ENCODE data around the gene SLC26A6. TPM values are rescaled to one million over a fixed set of nuclear protein-coding genes. Genes with fewer than 3 reads are reported as not detected.

The SLC26A6 gene
- total RNA-seq, 1 experiment from 2014 or later, result 44.9 TPM

GRCh38 chr3:48598323-48599076 is 36.8 kb downstream of the SLC26A6 start:
- H3K27ac ChIP-seq (ENCODE audit: low read length), result peak overlapping the region; percentile 89
- H3K9ac ChIP-seq (ENCODE audit: low read length), result peak overlapping the region; percentile 42
- CTCF ChIA-PET, result interaction anchor here (0.6 to 1.3 kb wide), 4 partner anchors 12 to 549 kb away, joined by 3 to 26 read pairs (median 6); no protein-coding TSS in a partner anchor
- no peak for TF ChIP-seq CTCF (conservative IDR thresholded peaks at IDR 0.05; ENCODE audit: low read depth, low read length)
- TF ChIP-seq EZH2 (IDR thresholded peaks at IDR 0.05; ENCODE audit: low read length, unreplicated experiment), result no peak
- TF ChIP-seq EZH2phosphoT487 (IDR thresholded peaks at IDR 0.05; ENCODE audit: borderline replicate concordance, low read length), result no peak
- no peaks in the 10 kb centered on the region for H4K20me1 ChIP-seq (ENCODE audit: low read length)
- no peaks in the 10 kb centered on the region for H3K9me2 ChIP-seq (replicated peaks; ENCODE audit: low read length)
- ATAC-seq, result peak; percentile 55
- peaks cover 67% of the 10 kb centered on the region for H3K4me1 ChIP-seq (ENCODE audit: insufficient read depth, low read length)
- no peaks in the 10 kb centered on the region for H3K27me3 ChIP-seq (ENCODE audit: low read length)
- H3K9me3 ChIP-seq (ENCODE audit: low read length), result no peaks in the 10 kb centered on the region
- H3F3A ChIP-seq (ENCODE audit: low read length, unreplicated experiment), result no peaks in the 10 kb centered on the region
- peaks cover 46% of the 10 kb centered on the region for H3K36me3 ChIP-seq (ENCODE audit: low read depth, low read length)
- intact Hi-C loops (cut with micrococcal nuclease), result loop anchor here (5.0 kb wide), 1 partner anchor 41 kb away; the partner anchor contains the start of gene PFKFB4
- no peak overlapping the region for H3K4me3 ChIP-seq (ENCODE audit: low read length)
- no TSS peak for BruUV-seq (replicated peaks)
- H3K79me2 ChIP-seq (ENCODE audit: low read length), result no peaks in the 10 kb centered on the region
- peak; percentile 94 for DNase-seq
- peak overlapping the region; percentile 59 for H3K4me2 ChIP-seq (ENCODE audit: low read length)
- H2AFZ ChIP-seq (ENCODE audit: low read length), result no peak overlapping the region
- POLR2A ChIA-PET (ENCODE audit: unreplicated experiment), result interaction anchor here (0.6 kb wide), 3 partner anchors 37 to 172 kb away, joined by 4 read pairs; partner anchors contain the start of gene IP6K2

- Histone ChIP-seq H2AFZ (ENCODE audit: low read length) (no peak overlapping the region), H3K9ac (ENCODE audit: low read length) (no peak overlapping the region), H3K27ac (ENCODE audit: low read length) (peak overlapping the region; percentile 89), H4K20me1 (ENCODE audit: low read length) (no peaks in the 10 kb centered on the region), H3K4me1 (ENCODE audit: insufficient read depth, low read length) (peaks cover 67% of the 10 kb centered on the region), H3K79me2 (ENCODE audit: low read length) (no peaks in the 10 kb centered on the region), H3K36me3 (ENCODE audit: low read depth, low read length) (peaks cover 35% of the 10 kb centered on the region), H3K4me2 (ENCODE audit: low read length) (no peak overlapping the region), H3K9me3 (ENCODE audit: low read length) (no peaks in the 10 kb centered on the region), H3F3A (ENCODE audit: low read length, unreplicated experiment) (no peaks in the 10 kb centered on the region), H3K4me3 (ENCODE audit: low read length) (no peak overlapping the region), H3K9me2 (replicated peaks; ENCODE audit: low read length) (no peaks in the 10 kb centered on the region), H3K27me3 (ENCODE audit: low read length) (no peaks in the 10 kb centered on the region)
- ATAC-seq (no peak), DNase-seq (no peak)
- ChIA-PET CTCF (interaction anchor here (0.9 kb wide), 1 partner anchor 13 kb away, joined by 26 read pairs; no protein-coding TSS in a partner anchor), POLR2A (ENCODE audit: unreplicated experiment) (no interaction called here)
- intact Hi-C loops (cut with micrococcal nuclease), result loop anchor here (5.0 kb wide), 1 partner anchor 40 kb away; the partner anchor contains the start of gene PFKFB4
- TF ChIP-seq EZH2phosphoT487 (IDR thresholded peaks at IDR 0.05; ENCODE audit: borderline replicate concordance, low read length), result no peak
- no peak for TF ChIP-seq EZH2 (IDR thresholded peaks at IDR 0.05; ENCODE audit: low read length, unreplicated experiment)
- TF ChIP-seq CTCF (conservative IDR thresholded peaks at IDR 0.05; ENCODE audit: low read depth, low read length), result no peak
- BruUV-seq (replicated peaks), result no TSS peak
These were observed 37.9 kb downstream of the SLC26A6 start for GRCh38 chr3:48597408-48597800.
